ENCODE measurements around the gene EXOC1.

DNA sequence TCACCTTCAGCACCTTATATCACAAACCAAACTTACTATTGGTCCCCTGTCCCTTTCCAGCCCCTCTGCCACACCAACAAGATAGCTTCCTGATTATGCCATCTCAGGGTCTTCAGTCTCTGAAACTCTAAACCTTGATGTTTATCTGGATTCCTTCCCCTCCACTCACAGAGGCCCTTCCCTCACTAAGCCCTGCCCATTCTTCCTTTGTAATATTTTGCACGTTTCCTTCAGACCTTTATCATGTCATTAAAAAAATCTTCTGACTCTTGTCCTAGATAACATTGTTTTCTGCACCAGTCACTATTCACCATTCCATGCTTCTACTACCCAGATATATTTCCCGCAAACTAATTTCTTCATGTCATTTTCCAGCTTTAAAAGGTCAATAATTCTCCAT, 77.6 kb downstream of the EXOC1 start:
- TF ChIP-seq NFIC (IDR thresholded peaks at IDR 0.05; ENCODE audit: low read depth, low read length) (no peak), CTCF (IDR thresholded peaks at IDR 0.05 in 2 of 3, conservative IDR thresholded peaks at IDR 0.05 in 1 of 3; ENCODE audit: control insufficient read depth in 2 of 3, extremely low read depth in 1 of 3, insufficient read depth in 1 of 3, low read depth in 3 of 3, low read length in 3 of 3) (no peak), TAF1 (IDR thresholded peaks at IDR 0.05; ENCODE audit: borderline replicate concordance, low read depth, low read length) (no peak)

Measured in GM12878 (cell line).